Astrocyte (in vitro differentiated cells and primary cell): ENCODE data around the gene AP5Z1.

Experiments
- CTCF ChIP-seq: IDR thresholded peaks from 2 replicates; pipeline ENCODE4 v1.5.1; 2011; ENCODE audit warnings: low read depth, mild to moderate bottlenecking, inconsistent platforms, low read length, moderate library complexity; ENCODE audit not compliant: insufficient read depth
- EZH2 ChIP-seq: IDR thresholded peaks from 2 replicates; pipeline ENCODE4 v1.6.1; 2012; ENCODE audit warnings: mild to moderate bottlenecking, low read length, inconsistent platforms; ENCODE audit not compliant: insufficient read depth

GRCh38 chr7:4771737-4772136 is 3.7 kb upstream of the AP5Z1 start:
- TF ChIP-seq CTCF: no peak
- TF ChIP-seq EZH2: no peak
